PC-3 (cell line): ENCODE data around the gene KIF13A. TPM values are rescaled to one million over a fixed set of nuclear protein-coding genes. Genes with fewer than 3 reads are reported as not detected.
A peak's percentile ranks its signal among the peaks of the same experiment; 100 is the strongest.

Source experiments
- ATAC-seq: fragments of 200-7000 bp; cut with Tn5 transposase; 2 replicates; pipeline ENCODE4 v1.9.1; 2020; ENCODE audit warnings: mild to moderate bottlenecking, moderate library complexity
- BruUV-seq: library from RNA; stranded (reverse); fragments of 400-500 nt; replicated peaks from 2 replicates; lab custom pipeline; 2021; lab: Mats Ljungman, UMichigan
- CTCF ChIA-PET: fragments of 300-600 bp; sonication (Branson Sonifier 250); formaldehyde crosslinking; loops from one replicate; lab custom pipeline; 2022; ENCODE audit warnings: antibody characterized with exemption; lab: Charles Lee
- POLR2A ChIA-PET: fragments of 300-600 bp; sonication (Branson Sonifier 250); formaldehyde crosslinking; loops from one replicate; lab custom pipeline; 2022; ENCODE audit warnings: antibody characterized with exemption; ENCODE audit not compliant: unreplicated experiment; lab: Charles Lee
- DNase-seq: peaks from one replicate; pipeline ENCODE4 v3.0.0-alpha.2; 2015
- H2AFZ ChIP-seq: fragments of 300-600 bp; sonication (generic); 2 replicates; pipeline ENCODE4 v1.6.0; 2016; ENCODE audit warnings: antibody characterized with exemption, low read length
- H3F3A ChIP-seq: fragments of 300-600 bp; sonication (generic); one replicate; pipeline ENCODE4 v1.6.0; 2017; ENCODE audit warnings: antibody characterized with exemption, low read length, control low read depth, mild to moderate bottlenecking; ENCODE audit not compliant: unreplicated experiment
- H3K27ac ChIP-seq: fragments of 300-600 bp; sonication (generic); 2 replicates; pipeline ENCODE4 v1.5.1; 2016; ENCODE audit warnings: mild to moderate bottlenecking, low read length
- H3K27me3 ChIP-seq: fragments of 300-600 bp; sonication (generic); 2 replicates; pipeline ENCODE4 v1.6.1; 2016; ENCODE audit warnings: low read length, mixed read lengths
- H3K36me3 ChIP-seq: fragments of 300-600 bp; sonication (generic); 2 replicates; pipeline ENCODE4 v1.6.1; 2016; ENCODE audit warnings: low read depth, mixed run types, low read length, mixed read lengths
- H3K4me1 ChIP-seq: fragments of 300-600 bp; sonication (generic); 2 replicates; pipeline ENCODE4 v1.5.1; 2016; ENCODE audit warnings: low read length; ENCODE audit not compliant: insufficient read depth
- H3K4me2 ChIP-seq: fragments of 300-600 bp; sonication (generic); 2 replicates; pipeline ENCODE4 v1.6.0; 2016; ENCODE audit warnings: low read length
- H3K4me3 ChIP-seq: fragments of 300-600 bp; sonication (generic); 2 replicates; pipeline ENCODE4 v1.5.1; 2016; ENCODE audit warnings: mild to moderate bottlenecking, low read length, mixed read lengths
- H3K79me2 ChIP-seq: fragments of 300-600 bp; sonication (generic); 2 replicates; pipeline ENCODE4 v1.6.1; 2017; ENCODE audit warnings: low read length, mixed read lengths
- H3K9ac ChIP-seq: fragments of 300-600 bp; sonication (generic); 2 replicates; pipeline ENCODE4 v1.6.0; 2016; ENCODE audit warnings: mild to moderate bottlenecking, low read length
- H3K9me2 ChIP-seq: fragments of 300-600 bp; sonication (generic); replicated peaks from 2 replicates; pipeline ENCODE4 v1.6.1; 2016; ENCODE audit warnings: mixed run types, low read length, mixed read lengths
- H3K9me3 ChIP-seq: fragments of 300-600 bp; sonication (generic); 2 replicates; pipeline ENCODE4 v1.6.1; 2016; ENCODE audit warnings: low read length, mixed read lengths
- H4K20me1 ChIP-seq: fragments of 300-600 bp; sonication (generic); 2 replicates; pipeline ENCODE4 v1.6.1; 2016; ENCODE audit warnings: low read length, mixed read lengths
- EZH2 ChIP-seq: fragments of 300-600 bp; sonication (generic); IDR thresholded peaks from one replicate; pipeline ENCODE4 v1.6.1; 2017; ENCODE audit warnings: antibody characterized with exemption, mild to moderate bottlenecking, low read length; ENCODE audit not compliant: unreplicated experiment
- EZH2phosphoT487 ChIP-seq: fragments of 300-600 bp; sonication (generic); IDR thresholded peaks from 2 replicates; pipeline ENCODE4 v1.6.1; 2018; ENCODE audit warnings: mild to moderate bottlenecking, antibody characterized with exemption, low read length, borderline replicate concordance
- intact Hi-C: fragments of 100-400 bp; cut with micrococcal nuclease; formaldehyde crosslinking; loops from 2 replicates; pipeline ENCODE4 v1.9.0; 2023
- total RNA-seq: library from RNA; depleted of rRNA; stranded (reverse); fragments of >200 nt; gene quantifications from 2 replicates; pipeline ENCODE4 v1.2.3, GENCODE V29; 2014
- TF ChIP-seq, protein P1 (sequence below): fragments of 300-600 bp; sonication (generic); conservative IDR thresholded peaks from 2 replicates; pipeline ENCODE4 v1.5.1; 2017; ENCODE audit warnings: antibody characterized with exemption, low read depth, mild to moderate bottlenecking, low read length

The KIF13A gene
- total RNA-seq, 1 experiment from 2014 or later, result 21.3 TPM

DNA sequence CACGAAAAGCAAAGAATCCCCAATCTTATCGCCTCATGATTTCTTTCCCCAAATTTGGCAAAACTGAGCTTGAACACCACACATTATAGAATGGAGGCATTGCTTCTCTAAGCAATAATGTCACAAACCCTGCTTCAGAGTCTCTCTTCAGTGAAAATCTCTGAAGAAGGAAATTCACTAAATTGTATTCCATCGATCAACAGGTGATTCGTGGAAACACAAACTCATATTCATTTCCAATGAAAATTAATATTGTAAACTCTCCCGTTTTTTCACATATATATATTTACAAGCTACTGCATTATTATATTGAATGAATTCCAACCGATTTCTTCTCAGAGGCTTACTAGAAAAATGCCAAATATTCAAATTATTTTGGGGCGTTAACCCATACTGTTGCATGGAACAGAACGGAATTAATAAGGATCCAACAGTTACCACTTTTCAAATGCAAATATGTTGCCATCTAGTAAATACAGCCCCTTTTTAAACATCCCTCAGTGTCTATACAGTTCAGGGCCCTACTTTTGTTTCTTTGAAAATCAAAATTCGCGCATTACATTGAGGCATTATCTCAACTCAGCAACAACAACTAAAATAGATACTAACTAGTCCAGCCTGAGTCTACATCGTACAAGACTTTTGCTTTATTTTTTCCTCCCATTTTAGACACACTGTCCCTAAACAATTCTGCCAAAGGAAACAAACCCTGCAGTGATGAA is 1.3 kb downstream of the KIF13A start:
- POLR2A ChIA-PET, result no interaction called here
- Histone ChIP-seq H3K4me2 (peak overlapping the region; percentile 91), H3K4me3 (peak overlapping the region; percentile 86), H3K36me3 (no peaks in the 10 kb centered on the region), H4K20me1 (peaks cover 14% of the 10 kb centered on the region; the same call in 1 of the 2 replicates), H3F3A (no peaks in the 10 kb centered on the region), H3K27me3 (no peaks in the 10 kb centered on the region), H3K79me2 (peaks cover 42% of the 10 kb centered on the region), H3K27ac (peak overlapping the region; percentile 54; the same call in 1 of the 2 replicates), H2AFZ (peak overlapping the region; percentile 78), H3K9me2 (no peaks in the 10 kb centered on the region), H3K9ac (peak overlapping the region; percentile 77), H3K9me3 (no peaks in the 10 kb centered on the region), H3K4me1 (peaks cover 40% of the 10 kb centered on the region)
- BruUV-seq, result TSS peak; percentile 42
- no peak for ATAC-seq
- CTCF ChIA-PET, result no interaction called here
- DNase-seq, result no peak
- TF ChIP-seq, protein P1, sequence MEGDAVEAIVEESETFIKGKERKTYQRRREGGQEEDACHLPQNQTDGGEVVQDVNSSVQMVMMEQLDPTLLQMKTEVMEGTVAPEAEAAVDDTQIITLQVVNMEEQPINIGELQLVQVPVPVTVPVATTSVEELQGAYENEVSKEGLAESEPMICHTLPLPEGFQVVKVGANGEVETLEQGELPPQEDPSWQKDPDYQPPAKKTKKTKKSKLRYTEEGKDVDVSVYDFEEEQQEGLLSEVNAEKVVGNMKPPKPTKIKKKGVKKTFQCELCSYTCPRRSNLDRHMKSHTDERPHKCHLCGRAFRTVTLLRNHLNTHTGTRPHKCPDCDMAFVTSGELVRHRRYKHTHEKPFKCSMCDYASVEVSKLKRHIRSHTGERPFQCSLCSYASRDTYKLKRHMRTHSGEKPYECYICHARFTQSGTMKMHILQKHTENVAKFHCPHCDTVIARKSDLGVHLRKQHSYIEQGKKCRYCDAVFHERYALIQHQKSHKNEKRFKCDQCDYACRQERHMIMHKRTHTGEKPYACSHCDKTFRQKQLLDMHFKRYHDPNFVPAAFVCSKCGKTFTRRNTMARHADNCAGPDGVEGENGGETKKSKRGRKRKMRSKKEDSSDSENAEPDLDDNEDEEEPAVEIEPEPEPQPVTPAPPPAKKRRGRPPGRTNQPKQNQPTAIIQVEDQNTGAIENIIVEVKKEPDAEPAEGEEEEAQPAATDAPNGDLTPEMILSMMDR, result no peak
- TF ChIP-seq EZH2phosphoT487 (no peak), EZH2 (no peak)
- intact Hi-C loops, result loop anchor here (1.0 to 5.0 kb wide), 4 partner anchors 121 to 169 kb away; no protein-coding TSS in a partner anchor

DNA sequence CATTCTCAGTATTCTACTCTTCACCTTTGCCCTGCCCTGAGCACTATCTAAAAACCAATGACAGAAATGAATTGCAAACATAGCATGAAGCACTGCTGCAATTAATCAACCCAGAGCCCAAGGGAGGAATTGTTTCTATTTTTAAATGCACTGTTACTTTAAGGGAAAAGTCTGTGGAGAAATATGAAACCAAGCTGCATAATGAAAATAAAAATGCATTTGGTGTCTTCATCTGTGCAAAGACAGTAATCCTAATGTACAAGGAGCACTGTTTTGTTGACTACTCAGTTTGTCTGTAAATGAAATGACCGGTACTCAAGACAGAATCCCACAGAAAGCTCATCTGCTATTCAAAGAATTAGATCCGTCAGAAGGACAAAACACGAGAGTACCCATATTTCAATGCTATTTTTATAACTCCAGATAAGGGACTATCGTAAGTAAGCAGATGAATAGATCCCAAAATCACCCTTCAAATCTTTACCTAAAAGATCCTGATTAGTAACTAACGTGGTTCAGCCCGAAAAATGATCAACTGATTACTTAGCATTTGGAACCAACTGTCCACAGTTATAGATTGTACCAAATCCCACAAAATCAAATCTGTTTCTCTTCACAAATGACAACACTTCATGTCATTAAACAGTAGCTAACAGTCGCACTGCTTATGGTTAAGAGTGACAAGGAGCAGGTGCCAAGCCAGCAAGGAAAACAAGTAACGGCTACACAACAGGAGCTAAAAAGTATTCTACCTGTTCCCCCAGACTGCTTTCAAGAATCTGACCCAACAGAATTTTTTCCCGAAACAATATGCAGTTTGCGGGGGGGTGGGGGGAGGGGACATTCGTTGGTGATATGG is 2.4 kb downstream of the KIF13A start:
- peak overlapping the region; percentile 16 for H3K9ac ChIP-seq
- POLR2A ChIA-PET, result interaction anchor here (0.5 to 0.7 kb wide), 2 partner anchors 34 to 119 kb away, joined by 4 to 9 read pairs; no protein-coding TSS in a partner anchor
- H3K9me3 ChIP-seq, result no peaks in the 10 kb centered on the region
- H3K4me1 ChIP-seq, result peaks cover 49% of the 10 kb centered on the region
- CTCF ChIA-PET, result no interaction called here
- H3K9me2 ChIP-seq, result no peaks in the 10 kb centered on the region
- no peaks in the 10 kb centered on the region for H3K27me3 ChIP-seq
- no peaks in the 10 kb centered on the region for H3F3A ChIP-seq
- peaks cover 14% of the 10 kb centered on the region; the same call in 1 of the 2 replicates for H4K20me1 ChIP-seq
- H2AFZ ChIP-seq, result peak overlapping the region; percentile 51; the same call in 1 of the 2 replicates
- intact Hi-C loops, result loop anchor here (2.0 to 5.0 kb wide), 3 partner anchors 120 to 168 kb away; no protein-coding TSS in a partner anchor
- H3K79me2 ChIP-seq, result peaks cover 52% of the 10 kb centered on the region
- TF ChIP-seq EZH2phosphoT487, result no peak
- no peak for TF ChIP-seq EZH2
- TF ChIP-seq, protein P1, result no peak
- peak overlapping the region; percentile 91 for H3K4me2 ChIP-seq
- DNase-seq (peak; percentile 36), ATAC-seq (no peak)
- H3K4me3 ChIP-seq, result peak overlapping the region; percentile 86
- H3K36me3 ChIP-seq, result no peaks in the 10 kb centered on the region
- BruUV-seq, result no TSS peak
- no peak overlapping the region for H3K27ac ChIP-seq
